Activated naive CD8-positive, alpha-beta T cell (primary cell): Measurements from ENCODE around the gene ARHGEF12.

Source experiments
- H3K27ac Mint-ChIP-seq: one replicate; pipeline ENCODE4 v1.8.0; 2021; ENCODE audit warnings: mixed read lengths
- H3K27me3 Mint-ChIP-seq: one replicate; pipeline ENCODE4 v1.8.0; 2021; ENCODE audit warnings: mixed read lengths
- H3K36me3 Mint-ChIP-seq: one replicate; pipeline ENCODE4 v1.8.0; 2021; ENCODE audit warnings: mixed read lengths
- H3K4me1 Mint-ChIP-seq: one replicate; pipeline ENCODE4 v1.8.0; 2021; ENCODE audit warnings: low read depth, mixed read lengths
- H3K4me3 Mint-ChIP-seq: one replicate; pipeline ENCODE4 v1.8.0; 2021; ENCODE audit warnings: mild to moderate bottlenecking, mixed read lengths
- H3K9me3 Mint-ChIP-seq: one replicate; pipeline ENCODE4 v1.8.0; 2021; ENCODE audit warnings: low read depth, mixed read lengths

Gene ARHGEF12

DNA sequence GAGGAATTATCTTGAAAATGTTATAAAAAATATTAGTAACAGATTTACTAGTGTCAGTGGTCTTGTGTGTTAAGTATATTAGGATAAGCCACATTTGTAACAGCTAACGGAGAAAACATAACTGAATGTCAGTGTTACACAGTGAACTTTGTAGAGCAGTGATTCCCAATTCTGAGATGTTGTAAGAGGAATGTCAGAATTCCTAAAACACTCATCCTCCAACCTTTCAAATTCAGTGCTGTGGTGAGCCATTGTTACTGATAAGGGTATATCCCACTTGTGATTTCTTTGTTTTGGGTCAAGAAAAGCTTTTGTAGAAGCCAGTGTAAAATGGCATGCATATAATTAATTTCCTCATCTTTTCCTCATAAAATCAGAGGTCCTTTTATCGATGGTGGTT lies 61.9 kb downstream of the ARHGEF12 start:
- Mint-ChIP-seq H3K36me3 (no peaks in the 10 kb centered on the region), H3K4me1 (no peaks in the 10 kb centered on the region), H3K27ac (no peak overlapping the region), H3K9me3 (no peaks in the 10 kb centered on the region), H3K4me3 (no peak overlapping the region), H3K27me3 (peaks cover 18% of the 10 kb centered on the region)

DNA sequence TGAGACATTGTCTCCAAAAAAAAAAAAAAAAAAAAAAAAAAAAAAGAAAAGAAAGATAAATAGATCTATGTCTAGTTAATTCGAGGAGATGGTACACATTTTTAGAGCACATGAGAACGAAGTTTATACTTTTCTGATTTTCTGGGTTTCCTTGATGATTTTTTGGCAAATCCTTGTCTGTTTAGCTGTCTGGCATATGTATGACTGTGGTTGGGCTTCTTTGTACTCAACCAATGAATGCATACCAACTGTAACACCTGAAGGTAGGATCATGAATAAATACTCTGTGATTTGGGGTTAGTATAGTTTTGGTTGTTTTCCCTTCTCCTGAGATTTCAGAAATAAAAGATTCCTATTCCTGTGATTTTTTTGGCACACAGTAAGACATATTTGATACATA lies 63.1 kb downstream of the ARHGEF12 start:
- no peaks in the 10 kb centered on the region for H3K4me1 Mint-ChIP-seq
- no peak overlapping the region for H3K27ac Mint-ChIP-seq
- H3K9me3 Mint-ChIP-seq: no peaks in the 10 kb centered on the region
- H3K27me3 Mint-ChIP-seq: peaks cover 18% of the 10 kb centered on the region
- H3K4me3 Mint-ChIP-seq: no peak overlapping the region
- H3K36me3 Mint-ChIP-seq: no peaks in the 10 kb centered on the region

DNA sequence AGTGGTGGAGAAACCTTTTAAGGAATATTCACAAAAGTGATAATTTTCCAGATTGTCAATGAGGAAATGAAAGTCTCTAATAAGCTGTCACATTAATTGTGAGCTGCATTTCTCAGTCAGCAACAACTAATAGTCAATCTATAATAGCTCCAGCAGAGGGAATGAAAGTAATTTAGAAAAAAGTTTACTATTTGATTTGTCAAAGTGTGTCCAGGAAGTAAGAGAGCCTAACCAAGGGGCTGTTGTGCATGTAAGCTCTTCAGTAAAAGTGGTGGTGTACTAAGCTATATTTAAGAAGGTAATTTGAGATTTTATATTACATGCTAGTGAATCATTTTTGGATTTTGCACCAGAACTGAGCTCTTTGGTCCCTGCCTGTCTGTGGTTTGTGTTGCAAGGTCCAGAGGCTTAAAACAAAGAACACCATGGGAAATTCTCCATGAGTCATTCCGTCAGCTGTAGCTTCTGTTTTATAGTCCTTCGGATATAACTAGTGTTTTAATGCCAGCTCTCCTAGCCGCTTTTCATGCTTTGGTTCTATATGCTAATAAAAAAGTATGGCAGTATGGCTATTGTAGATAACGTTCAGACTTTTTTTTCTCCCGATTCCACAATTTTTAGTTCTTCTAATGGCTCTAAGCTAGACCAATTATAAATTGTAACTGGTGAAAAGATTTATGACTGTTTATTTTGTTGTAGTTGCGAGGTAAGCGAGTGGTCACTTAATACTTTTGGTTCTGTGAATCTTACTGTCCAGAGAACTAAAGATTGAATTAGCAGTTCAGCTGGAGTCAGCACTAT lies 64.6 kb downstream of the ARHGEF12 start:
- Mint-ChIP-seq H3K9me3 (no peaks in the 10 kb centered on the region), H3K4me3 (no peak overlapping the region), H3K36me3 (no peaks in the 10 kb centered on the region), H3K27me3 (peaks cover 14% of the 10 kb centered on the region), H3K27ac (no peak overlapping the region), H3K4me1 (no peaks in the 10 kb centered on the region)

DNA sequence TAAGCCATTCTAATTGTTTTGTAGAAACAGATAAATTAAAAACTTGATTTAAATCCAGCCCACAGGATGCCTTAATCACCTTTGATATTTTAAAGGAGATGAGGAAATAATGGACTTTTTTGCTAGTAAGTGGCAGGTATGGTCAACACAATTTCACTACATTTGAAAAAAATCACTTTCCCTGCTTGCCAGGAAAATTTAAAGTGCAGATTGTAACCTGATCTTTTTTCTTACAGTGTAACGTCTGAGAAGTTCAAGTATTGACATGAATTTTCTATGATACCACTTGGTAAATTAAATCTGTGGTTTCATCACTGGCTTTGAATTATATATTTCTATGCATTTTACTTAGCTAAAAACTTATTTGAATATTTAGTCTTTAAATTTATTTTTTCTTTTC lies 65.3 kb downstream of the ARHGEF12 start:
- Mint-ChIP-seq H3K4me1 (no peaks in the 10 kb centered on the region), H3K27ac (no peak overlapping the region), H3K9me3 (no peaks in the 10 kb centered on the region), H3K36me3 (no peaks in the 10 kb centered on the region), H3K4me3 (no peak overlapping the region), H3K27me3 (peaks cover 10% of the 10 kb centered on the region)

DNA sequence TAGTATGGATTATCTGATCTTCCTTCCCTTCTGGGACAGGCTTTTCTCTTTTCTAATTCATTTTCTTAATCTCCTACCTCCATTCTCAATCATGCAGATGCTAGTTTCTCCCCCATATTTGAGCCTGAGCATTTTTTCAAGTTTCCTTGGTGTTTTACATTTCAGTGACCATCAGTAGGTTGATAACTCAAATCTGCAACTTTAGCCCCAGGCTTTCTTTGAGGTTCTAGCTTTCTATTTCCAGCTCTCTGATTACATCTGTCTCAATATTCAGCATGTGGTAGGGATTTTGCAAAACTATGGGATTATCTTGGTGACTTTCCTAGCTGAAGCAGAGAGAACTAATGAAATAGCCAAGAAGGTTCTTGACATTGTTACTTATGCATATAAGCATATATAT lies 67.8 kb downstream of the ARHGEF12 start:
- H3K36me3 Mint-ChIP-seq: no peaks in the 10 kb centered on the region
- no peaks in the 10 kb centered on the region for H3K9me3 Mint-ChIP-seq
- no peak overlapping the region for H3K4me3 Mint-ChIP-seq
- peaks cover 10% of the 10 kb centered on the region for H3K27me3 Mint-ChIP-seq
- no peaks in the 10 kb centered on the region for H3K4me1 Mint-ChIP-seq
- no peak overlapping the region for H3K27ac Mint-ChIP-seq

- Mint-ChIP-seq H3K27me3 (peaks cover 7% of the 10 kb centered on the region), H3K9me3 (no peaks in the 10 kb centered on the region), H3K4me1 (no peaks in the 10 kb centered on the region), H3K27ac (no peak overlapping the region), H3K4me3 (no peak overlapping the region), H3K36me3 (no peaks in the 10 kb centered on the region)
These were observed 68.3 kb downstream of the ARHGEF12 start for GRCh38 chr11:120404495-120404894.

- Mint-ChIP-seq H3K9me3 (no peaks in the 10 kb centered on the region), H3K4me1 (no peaks in the 10 kb centered on the region), H3K36me3 (peaks cover 7% of the 10 kb centered on the region), H3K4me3 (no peak overlapping the region), H3K27ac (no peak overlapping the region), H3K27me3 (no peaks in the 10 kb centered on the region)
These were observed 73.4 kb downstream of the ARHGEF12 start for GRCh38 chr11:120409655-120410054.

- Mint-ChIP-seq H3K27me3 (no peaks in the 10 kb centered on the region), H3K4me1 (no peaks in the 10 kb centered on the region), H3K36me3 (peaks cover 7% of the 10 kb centered on the region), H3K4me3 (no peak overlapping the region), H3K9me3 (no peaks in the 10 kb centered on the region), H3K27ac (no peak overlapping the region)
These were observed 74.6 kb downstream of the ARHGEF12 start for GRCh38 chr11:120410622-120411380.

DNA sequence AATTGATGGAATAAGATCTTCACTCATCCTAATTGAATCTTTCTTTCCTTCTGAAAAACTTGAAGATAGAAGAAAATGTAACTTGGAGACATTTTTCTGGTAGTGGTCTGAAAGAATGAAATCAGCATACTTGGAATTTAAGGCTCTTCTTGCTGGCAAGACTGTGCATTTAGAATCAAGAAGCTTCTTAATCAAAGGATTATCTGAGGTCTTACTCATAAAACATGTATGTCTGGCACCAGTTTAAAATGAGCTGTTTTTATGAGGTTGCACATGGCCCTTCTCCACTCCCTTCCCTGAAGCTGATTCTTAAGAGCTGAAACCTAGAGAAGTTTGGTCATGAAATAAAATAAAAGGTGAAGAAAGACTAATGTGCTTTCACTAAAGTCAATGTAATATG lies 77.3 kb downstream of the ARHGEF12 start:
- peaks cover 7% of the 10 kb centered on the region for H3K36me3 Mint-ChIP-seq
- no peaks in the 10 kb centered on the region for H3K4me1 Mint-ChIP-seq
- no peaks in the 10 kb centered on the region for H3K27me3 Mint-ChIP-seq
- no peak overlapping the region for H3K27ac Mint-ChIP-seq
- no peak overlapping the region for H3K4me3 Mint-ChIP-seq
- H3K9me3 Mint-ChIP-seq: no peaks in the 10 kb centered on the region

GRCh38 chr11:120420572-120420971 lies 84.4 kb downstream of the ARHGEF12 start:
- peaks cover 6% of the 10 kb centered on the region for H3K36me3 Mint-ChIP-seq
- H3K4me1 Mint-ChIP-seq: peaks cover 3% of the 10 kb centered on the region
- no peaks in the 10 kb centered on the region for H3K9me3 Mint-ChIP-seq
- peaks cover 4% of the 10 kb centered on the region for H3K27me3 Mint-ChIP-seq
- no peak overlapping the region for H3K27ac Mint-ChIP-seq
- no peak overlapping the region for H3K4me3 Mint-ChIP-seq

DNA sequence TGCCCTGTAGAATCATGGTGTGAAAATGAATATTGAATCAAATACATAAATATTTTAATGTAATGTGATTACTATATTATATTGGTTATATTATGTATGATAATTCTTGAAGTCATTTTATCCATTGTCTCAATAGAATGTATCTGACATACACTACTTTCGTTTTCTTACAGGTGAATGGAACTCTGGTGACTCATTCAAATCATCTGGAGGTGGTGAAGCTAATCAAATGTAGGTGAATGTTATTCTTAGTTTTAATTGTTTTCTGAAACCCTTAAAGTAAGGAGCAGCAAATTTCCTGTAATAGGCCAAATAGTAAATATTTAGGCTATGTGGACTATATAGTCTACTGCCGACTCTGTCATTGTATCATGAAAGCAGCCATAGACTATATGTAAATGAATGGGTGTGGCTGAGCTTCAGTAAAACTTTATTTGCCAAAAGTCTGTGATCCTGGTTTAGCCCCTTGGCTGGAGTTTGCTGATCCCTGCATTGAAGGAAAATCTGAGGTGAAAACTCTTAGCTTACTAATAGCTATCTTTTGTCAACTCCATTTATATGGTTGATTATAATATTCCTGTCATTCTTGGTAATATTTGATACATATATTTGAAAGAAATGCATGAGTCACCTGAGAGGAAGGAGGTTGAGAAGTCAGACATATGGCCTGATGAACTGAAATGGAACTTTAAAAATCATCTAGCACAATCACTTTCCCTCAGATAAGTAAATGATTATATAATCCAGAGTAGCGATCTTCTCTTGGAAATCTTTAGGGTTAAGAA lies 88.2 kb downstream of the ARHGEF12 start:
- H3K36me3 Mint-ChIP-seq: peaks cover 9% of the 10 kb centered on the region
- H3K4me1 Mint-ChIP-seq: peaks cover 3% of the 10 kb centered on the region
- no peak overlapping the region for H3K27ac Mint-ChIP-seq
- no peak overlapping the region for H3K4me3 Mint-ChIP-seq
- H3K9me3 Mint-ChIP-seq: no peaks in the 10 kb centered on the region
- peaks cover 2% of the 10 kb centered on the region for H3K27me3 Mint-ChIP-seq

DNA sequence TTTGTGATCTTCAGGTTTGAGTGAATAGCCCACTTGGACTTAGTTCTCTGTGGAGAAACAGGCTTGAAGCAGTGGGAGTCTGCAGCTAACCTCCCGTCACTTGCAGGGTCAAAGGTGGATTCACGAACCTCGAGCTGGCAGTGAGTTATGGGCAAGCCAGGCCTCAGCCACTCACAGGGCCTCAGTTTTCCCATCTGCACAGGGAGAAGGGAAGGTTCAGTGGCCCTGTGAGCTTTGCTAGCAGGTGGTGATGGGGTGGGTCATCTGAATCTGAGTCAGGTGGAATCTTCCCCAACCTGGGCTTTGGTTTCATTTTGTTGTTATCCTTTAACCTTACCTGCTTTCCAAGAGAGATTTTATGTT lies 88.7 kb downstream of the ARHGEF12 start:
- Mint-ChIP-seq H3K27me3 (peaks cover 2% of the 10 kb centered on the region), H3K36me3 (peaks cover 9% of the 10 kb centered on the region), H3K9me3 (no peaks in the 10 kb centered on the region), H3K27ac (no peak overlapping the region), H3K4me3 (no peak overlapping the region), H3K4me1 (peaks cover 3% of the 10 kb centered on the region)

DNA sequence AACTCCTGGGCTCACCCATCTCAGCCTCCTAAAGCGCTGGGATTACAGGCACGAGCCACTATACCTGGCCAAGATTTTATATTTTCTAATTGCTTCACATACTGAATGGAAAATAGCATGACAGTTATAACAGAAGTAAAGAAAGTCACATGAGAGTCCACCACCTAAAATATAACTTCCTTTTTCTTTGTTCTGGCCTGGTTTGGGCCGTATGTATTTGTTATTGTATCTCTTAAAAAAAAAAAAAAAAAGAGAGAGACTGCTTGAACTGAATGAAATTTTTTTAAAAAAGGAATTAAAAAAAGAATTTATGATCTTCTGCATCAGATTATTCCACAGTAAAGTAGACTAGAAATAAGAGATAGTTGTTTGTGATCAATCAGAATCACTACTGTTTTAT lies 89.3 kb downstream of the ARHGEF12 start:
- H3K4me3 Mint-ChIP-seq: no peak overlapping the region
- peaks cover 2% of the 10 kb centered on the region for H3K27me3 Mint-ChIP-seq
- no peaks in the 10 kb centered on the region for H3K9me3 Mint-ChIP-seq
- H3K27ac Mint-ChIP-seq: no peak overlapping the region
- peaks cover 3% of the 10 kb centered on the region for H3K4me1 Mint-ChIP-seq
- H3K36me3 Mint-ChIP-seq: peaks cover 7% of the 10 kb centered on the region

DNA sequence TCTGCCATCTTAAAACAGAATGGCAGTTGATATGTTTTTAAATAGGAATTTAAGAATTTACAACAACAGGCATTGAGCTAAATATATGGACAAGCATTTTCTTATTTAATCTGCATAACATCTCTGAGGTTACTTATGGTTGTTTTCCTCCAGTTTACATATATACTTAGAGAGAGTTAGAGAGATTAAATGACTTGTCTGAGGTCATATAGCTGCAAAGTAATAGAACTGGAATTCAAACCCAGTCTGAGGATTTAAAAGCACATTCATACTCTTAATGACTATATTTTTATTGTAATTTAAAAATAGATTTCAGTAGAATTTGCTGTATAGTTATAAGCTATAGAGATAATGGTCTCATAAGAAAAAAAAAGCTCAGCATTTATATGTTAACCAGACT lies 93.9 kb downstream of the ARHGEF12 start:
- peaks cover 8% of the 10 kb centered on the region for H3K36me3 Mint-ChIP-seq
- no peaks in the 10 kb centered on the region for H3K27me3 Mint-ChIP-seq
- no peak overlapping the region for H3K27ac Mint-ChIP-seq
- no peak overlapping the region for H3K4me3 Mint-ChIP-seq
- H3K4me1 Mint-ChIP-seq: peaks cover 17% of the 10 kb centered on the region
- H3K9me3 Mint-ChIP-seq: no peaks in the 10 kb centered on the region

- peak overlapping the region; percentile 14 for H3K4me3 Mint-ChIP-seq
- peak overlapping the region; percentile 72 for H3K27ac Mint-ChIP-seq
- peaks cover 17% of the 10 kb centered on the region for H3K4me1 Mint-ChIP-seq
- H3K27me3 Mint-ChIP-seq: no peaks in the 10 kb centered on the region
- peaks cover 5% of the 10 kb centered on the region for H3K36me3 Mint-ChIP-seq
- no peaks in the 10 kb centered on the region for H3K9me3 Mint-ChIP-seq
These were observed 95.4 kb downstream of the ARHGEF12 start for GRCh38 chr11:120431633-120432032.
